ENCODE results near the gene CRY1. TPM values are rescaled to one million over a fixed set of nuclear protein-coding genes. Genes with fewer than 3 reads are reported as not detected.

Gene CRY1
- polyA plus RNA-seq, 1 experiment: 13.7 TPM

DNA sequence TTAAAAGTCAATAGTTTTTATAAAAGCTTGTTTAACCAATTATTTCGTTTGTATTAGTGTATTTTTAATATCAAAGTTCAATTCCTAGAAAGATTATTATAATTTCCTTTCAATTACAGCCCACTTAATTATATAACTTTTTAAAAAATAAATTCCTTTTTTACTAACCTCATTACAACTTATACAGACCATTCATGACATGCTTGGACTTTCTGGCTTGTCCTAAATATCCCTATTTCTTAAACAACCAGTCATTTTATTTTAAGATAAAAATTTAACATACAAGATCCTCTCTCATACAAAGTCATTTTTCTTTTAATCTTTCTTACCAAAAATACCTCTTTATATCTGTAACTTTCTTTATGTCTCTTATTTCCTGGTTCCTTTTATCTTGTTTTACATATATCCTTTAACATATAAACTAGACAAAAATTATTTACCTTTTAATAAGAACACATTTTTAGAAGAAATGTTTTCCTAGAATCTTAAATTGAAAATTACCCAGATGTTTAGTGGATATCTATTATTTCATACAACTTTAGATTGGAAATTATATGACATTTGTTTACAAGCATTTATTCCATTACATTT is 148.0 kb downstream of the CRY1 start:
- TF ChIP-seq, protein P1, sequence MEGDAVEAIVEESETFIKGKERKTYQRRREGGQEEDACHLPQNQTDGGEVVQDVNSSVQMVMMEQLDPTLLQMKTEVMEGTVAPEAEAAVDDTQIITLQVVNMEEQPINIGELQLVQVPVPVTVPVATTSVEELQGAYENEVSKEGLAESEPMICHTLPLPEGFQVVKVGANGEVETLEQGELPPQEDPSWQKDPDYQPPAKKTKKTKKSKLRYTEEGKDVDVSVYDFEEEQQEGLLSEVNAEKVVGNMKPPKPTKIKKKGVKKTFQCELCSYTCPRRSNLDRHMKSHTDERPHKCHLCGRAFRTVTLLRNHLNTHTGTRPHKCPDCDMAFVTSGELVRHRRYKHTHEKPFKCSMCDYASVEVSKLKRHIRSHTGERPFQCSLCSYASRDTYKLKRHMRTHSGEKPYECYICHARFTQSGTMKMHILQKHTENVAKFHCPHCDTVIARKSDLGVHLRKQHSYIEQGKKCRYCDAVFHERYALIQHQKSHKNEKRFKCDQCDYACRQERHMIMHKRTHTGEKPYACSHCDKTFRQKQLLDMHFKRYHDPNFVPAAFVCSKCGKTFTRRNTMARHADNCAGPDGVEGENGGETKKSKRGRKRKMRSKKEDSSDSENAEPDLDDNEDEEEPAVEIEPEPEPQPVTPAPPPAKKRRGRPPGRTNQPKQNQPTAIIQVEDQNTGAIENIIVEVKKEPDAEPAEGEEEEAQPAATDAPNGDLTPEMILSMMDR (IDR thresholded peaks at IDR 0.05; ENCODE audit: low read depth, low read length): no peak
- H3K27me3 ChIP-seq (ENCODE audit: control insufficient read depth, insufficient read depth, low read length): peaks cover 5% of the 10 kb centered on the region
- POLR2A ChIA-PET: no interaction called here
- DNase-seq (ENCODE audit: low read depth, low spot score): no peak
- H3K4me3 ChIP-seq (ENCODE audit: low read depth, low read length): no peak overlapping the region
- no peak overlapping the region for H3K27ac ChIP-seq (ENCODE audit: low read depth, low read length)
- CTCF ChIA-PET: no interaction called here
- peaks cover 3% of the 10 kb centered on the region; the same call in 1 of the 2 replicates for H3K9me3 ChIP-seq (ENCODE audit: control insufficient read depth, insufficient read depth, low read length)

DNA sequence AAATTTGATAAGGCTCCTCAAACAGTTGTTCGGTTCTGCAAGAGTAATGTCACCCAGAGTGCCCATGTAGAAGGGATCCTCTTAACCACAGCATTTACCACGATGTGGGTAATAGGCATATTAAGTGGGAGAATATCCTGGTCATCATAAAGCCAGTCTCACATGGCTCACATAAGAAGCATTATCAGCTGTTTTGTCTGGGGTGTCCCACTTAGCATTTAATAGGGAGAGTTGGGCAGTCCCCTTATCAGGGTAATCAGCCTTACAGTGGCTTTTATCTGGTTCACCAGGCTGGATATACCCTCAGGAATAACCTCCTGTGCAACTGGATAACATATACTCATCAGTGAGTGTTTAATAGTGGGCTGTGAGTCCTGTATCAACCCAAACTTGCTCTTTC is 150.6 kb downstream of the CRY1 start:
- CTCF ChIA-PET: no interaction called here
- Histone ChIP-seq H3K27me3 (ENCODE audit: control insufficient read depth, insufficient read depth, low read length) (peaks cover 5% of the 10 kb centered on the region), H3K27ac (ENCODE audit: low read depth, low read length) (no peak overlapping the region), H3K9me3 (ENCODE audit: control insufficient read depth, insufficient read depth, low read length) (peaks cover 3% of the 10 kb centered on the region; the same call in 1 of the 2 replicates), H3K4me3 (ENCODE audit: low read depth, low read length) (no peak overlapping the region)
- POLR2A ChIA-PET: no interaction called here
- TF ChIP-seq, protein P1 (IDR thresholded peaks at IDR 0.05; ENCODE audit: low read depth, low read length): no peak
- DNase-seq (ENCODE audit: low read depth, low spot score): no peak

DNA sequence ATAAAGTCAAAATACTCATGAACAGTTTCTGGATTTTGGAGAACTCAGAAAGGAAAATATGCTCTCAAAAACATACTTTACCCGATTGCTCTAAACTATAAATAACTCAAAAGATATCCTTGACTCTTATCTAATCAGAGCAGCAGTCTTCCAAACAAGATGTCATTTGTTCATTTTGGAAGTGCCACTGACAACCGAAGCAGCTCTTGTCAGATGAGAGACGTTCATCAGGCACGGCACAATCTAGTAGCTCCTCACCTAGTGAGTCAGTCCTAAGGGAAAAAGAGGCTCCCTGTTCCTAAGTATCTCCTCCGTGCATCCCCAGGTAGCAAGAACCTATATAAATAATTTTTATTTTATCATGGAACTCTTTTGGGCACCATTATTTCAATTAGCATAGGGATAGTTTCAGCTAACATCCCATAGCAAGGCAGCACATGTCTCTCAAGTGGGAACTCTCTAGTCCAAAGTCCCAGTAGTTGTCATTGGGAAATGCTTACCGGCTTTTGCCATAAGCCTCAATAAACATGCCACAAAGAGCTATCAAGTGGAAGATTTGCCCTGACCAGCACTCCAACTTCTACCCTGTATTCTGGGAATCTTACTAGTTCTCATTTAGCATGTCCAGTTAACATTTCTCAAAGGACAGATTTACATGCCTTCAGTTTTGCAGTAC is 151.7 kb downstream of the CRY1 start:
- Histone ChIP-seq H3K4me3 (ENCODE audit: low read depth, low read length) (no peak overlapping the region), H3K27ac (ENCODE audit: low read depth, low read length) (no peak overlapping the region), H3K9me3 (ENCODE audit: control insufficient read depth, insufficient read depth, low read length) (peaks cover 3% of the 10 kb centered on the region; the same call in 1 of the 2 replicates), H3K27me3 (ENCODE audit: control insufficient read depth, insufficient read depth, low read length) (peaks cover 5% of the 10 kb centered on the region)
- CTCF ChIA-PET: no interaction called here
- no peak for DNase-seq (ENCODE audit: low read depth, low spot score)
- POLR2A ChIA-PET: interaction anchor here (1.1 kb wide), 1 partner anchor 14 kb away, joined by 3 read pairs; the partner anchor contains the start of gene TMEM263
- TF ChIP-seq, protein P1 (IDR thresholded peaks at IDR 0.05; ENCODE audit: low read depth, low read length): no peak

Other genes with a start within 250 kb of the CRY1 start
- gene TMEM263, start 137.6 kb downstream of the CRY1 start, polyA plus RNA-seq (2011; rRNA removed): 86.0 and 118 TPM in 2 replicates
- gene MTERF2, start 106.4 kb downstream of the CRY1 start, polyA plus RNA-seq (2011; rRNA removed): 5.0 and 7.5 TPM in 2 replicates